ENCODE results near the gene TGFB2. TPM values are rescaled to one million over a fixed set of nuclear protein-coding genes. Genes with fewer than 3 reads are reported as not detected.

TGFB2 gene
- total RNA-seq, 1 experiment from 2014 or later = not detected

DNA sequence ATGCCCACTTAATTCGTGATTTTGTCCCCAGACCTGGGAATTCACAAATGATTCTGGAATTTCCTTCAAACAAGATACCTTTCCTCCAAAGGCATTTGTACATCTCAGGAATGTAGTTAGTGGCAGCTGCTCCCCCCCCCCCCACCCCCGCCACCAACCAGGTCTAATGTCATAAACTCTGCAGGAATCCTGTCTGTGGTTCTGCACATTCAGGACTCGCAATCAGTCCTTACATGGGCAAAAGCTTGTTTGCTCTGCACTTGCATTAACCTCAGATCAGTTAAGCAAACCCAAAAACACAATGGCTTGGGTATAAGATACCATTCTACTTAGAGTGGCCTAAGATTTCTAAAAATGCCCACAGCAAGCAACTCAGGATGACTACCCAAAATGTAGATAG is 143.8 kb downstream of the TGFB2 start:
- H3K9me3 Mint-ChIP-seq = no peaks in the 10 kb centered on the region

More for the DNA sequence above, 143.8 kb downstream of the TGFB2 start:
- Histone ChIP-seq H2BK20ac (ENCODE audit: low read depth, low read length, poor library complexity, severe bottlenecking) (no peak overlapping the region), H3K18ac (ENCODE audit: insufficient read length, low read depth, low read length) (no peak overlapping the region), H3K27me3 (ENCODE audit: insufficient read depth, low read length) (no peaks in the 10 kb centered on the region), H4K5ac (ENCODE audit: insufficient read length, low read depth, low read length) (no peak overlapping the region), H3K79me2 (ENCODE audit: insufficient read depth, low read length) (no peaks in the 10 kb centered on the region), H3K4ac (ENCODE audit: low read depth, low read length) (no peak overlapping the region), H2BK15ac (ENCODE audit: low read depth, low read length) (no peak overlapping the region), H4K8ac (replicated peaks; ENCODE audit: insufficient read length, low read depth, low read length) (no peak overlapping the region), H3K56ac (ENCODE audit: insufficient read length, low read depth, low read length) (no peak overlapping the region), H2BK5ac (ENCODE audit: insufficient read length, low read length) (no peak overlapping the region), H2BK12ac (ENCODE audit: insufficient read length, low read depth, low read length) (no peak overlapping the region), H3K23me2 (ENCODE audit: insufficient read length, low read depth, low read length, poor library complexity, severe bottlenecking) (no peaks in the 10 kb centered on the region), H4K20me1 (ENCODE audit: control insufficient read depth, insufficient read depth, insufficient read length) (no peaks in the 10 kb centered on the region), H3K14ac (ENCODE audit: insufficient read depth, low read length) (no peak overlapping the region), H3T11ph (ENCODE audit: low read length) (no peak overlapping the region), H3K4me1 (ENCODE audit: insufficient read depth, low read length) (peaks cover 1% of the 10 kb centered on the region), H3K9ac (ENCODE audit: extremely low read depth, insufficient read length, low read length) (no peak overlapping the region), H4K91ac (ENCODE audit: insufficient read length, low read depth, low read length) (no peak overlapping the region), H3K79me1 (ENCODE audit: insufficient read depth, low read depth, low read length, poor library complexity, severe bottlenecking) (no peaks in the 10 kb centered on the region), H2AK5ac (ENCODE audit: insufficient read length, low read length) (no peak overlapping the region), H2BK120ac (ENCODE audit: low read depth, low read length, poor library complexity, severe bottlenecking) (no peak overlapping the region), H2AFZ (ENCODE audit: low read length) (no peak overlapping the region), H3K27ac (ENCODE audit: insufficient read length, low read depth, low read length) (no peak overlapping the region), H3K4me2 (ENCODE audit: insufficient read depth, insufficient read length, low read length) (no peak overlapping the region), H3K9me3 (ENCODE audit: control insufficient read depth, low read depth, low read length) (no peaks in the 10 kb centered on the region), H3K23ac (ENCODE audit: insufficient read length, low read depth, low read length) (no peak overlapping the region)
- TF ChIP-seq, protein P1, sequence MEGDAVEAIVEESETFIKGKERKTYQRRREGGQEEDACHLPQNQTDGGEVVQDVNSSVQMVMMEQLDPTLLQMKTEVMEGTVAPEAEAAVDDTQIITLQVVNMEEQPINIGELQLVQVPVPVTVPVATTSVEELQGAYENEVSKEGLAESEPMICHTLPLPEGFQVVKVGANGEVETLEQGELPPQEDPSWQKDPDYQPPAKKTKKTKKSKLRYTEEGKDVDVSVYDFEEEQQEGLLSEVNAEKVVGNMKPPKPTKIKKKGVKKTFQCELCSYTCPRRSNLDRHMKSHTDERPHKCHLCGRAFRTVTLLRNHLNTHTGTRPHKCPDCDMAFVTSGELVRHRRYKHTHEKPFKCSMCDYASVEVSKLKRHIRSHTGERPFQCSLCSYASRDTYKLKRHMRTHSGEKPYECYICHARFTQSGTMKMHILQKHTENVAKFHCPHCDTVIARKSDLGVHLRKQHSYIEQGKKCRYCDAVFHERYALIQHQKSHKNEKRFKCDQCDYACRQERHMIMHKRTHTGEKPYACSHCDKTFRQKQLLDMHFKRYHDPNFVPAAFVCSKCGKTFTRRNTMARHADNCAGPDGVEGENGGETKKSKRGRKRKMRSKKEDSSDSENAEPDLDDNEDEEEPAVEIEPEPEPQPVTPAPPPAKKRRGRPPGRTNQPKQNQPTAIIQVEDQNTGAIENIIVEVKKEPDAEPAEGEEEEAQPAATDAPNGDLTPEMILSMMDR (conservative IDR thresholded peaks at IDR 0.05) = no peak
- Mint-ChIP-seq H3K36me3 (ENCODE audit: insufficient read depth in 1 of 3, low read depth in 3 of 3) (no peaks in the 10 kb centered on the region), H3K27me3 (ENCODE audit: low read depth) (0 out of 2 replicates have a peak, but pooled peaks cover 1% of the 10 kb centered on the region), H3K27ac (no peak overlapping the region), H3K4me1 (peaks cover 15 to 20% of the 10 kb centered on the region in 2 experiments), H3K4me3 (no peak overlapping the region)
- DNase-seq = no peak
- no CpG with 5 or more reads among the region's 3 CpGs for WGBS (ENCODE audit: extremely low coverage, insufficient read length, low lambda C conversion rate)
